Measurements from ENCODE around the gene ARF6.
A peak's percentile ranks its signal among the peaks of the same experiment; 100 is the strongest.

The ARF6 gene

GRCh38 chr14:49865431-49865859 is 27.4 kb upstream of the ARF6 start (continued):
- TF ChIP-seq GLIS2 (tag by site-specific recombination; IDR thresholded peaks at IDR 0.05) (no peak), ZNF19 (tag by site-specific recombination; IDR thresholded peaks at IDR 0.05; ENCODE audit: low read depth) (no peak), ZNF768 (tag by site-specific recombination; IDR thresholded peaks at IDR 0.05) (no peak), ZBTB11 (tag by site-specific recombination; conservative IDR thresholded peaks at IDR 0.05; ENCODE audit: low read depth) (no peak), ZNF501 (tag by site-specific recombination; IDR thresholded peaks at IDR 0.05) (no peak), FEZF1 (tag by site-specific recombination; IDR thresholded peaks at IDR 0.05) (no peak), SP3 (tag by site-specific recombination; IDR thresholded peaks at IDR 0.05) (no peak), PRDM1 (tag by site-specific recombination; IDR thresholded peaks at IDR 0.05) (peak; percentile 82), HOXD13 (CRISPR knock-in tag; IDR thresholded peaks at IDR 0.05; ENCODE audit: borderline replicate concordance) (no peak), ZNF670 (tag by site-specific recombination; IDR thresholded peaks at IDR 0.05; ENCODE audit: low read depth) (no peak), ZEB2 (tag by site-specific recombination; IDR thresholded peaks at IDR 0.05) (no peak), IKZF3 (tag by site-specific recombination; IDR thresholded peaks at IDR 0.05) (no peak), ZNF16 (tag by site-specific recombination; IDR thresholded peaks at IDR 0.05; ENCODE audit: low read depth) (no peak), ZSCAN23 (tag by site-specific recombination; IDR thresholded peaks at IDR 0.05) (no peak)

- ChIA-PET POLR2A (interaction anchor here (0.6 to 1.6 kb wide), 8 partner anchors 11 to 247 kb away, joined by 3 to 20 read pairs (median 4); partner anchors contain the start of genes ARF6, KLHDC2, MGAT2 and NEMF), CTCF (interaction anchor here (0.7 to 3.9 kb wide), 5 partner anchors 8 to 235 kb away, joined by 3 to 19 read pairs (median 3); no protein-coding TSS in a partner anchor)
- Histone ChIP-seq H3K4me1 (ENCODE audit: control insufficient read depth, insufficient read depth, low read length) (peaks cover 7% of the 10 kb centered on the region; the same call in 1 of the 2 replicates), H3K27ac (ENCODE audit: extremely low read depth, low read depth, low read length) (peak overlapping the region; percentile 75), H3K36me3 (ENCODE audit: control insufficient read depth in 2 of 2, insufficient read depth in 1 of 2, low read length in 2 of 2) (no peaks in the 10 kb centered on the region), H3K4me3 (ENCODE audit: low read depth, low read length) (peak overlapping the region; percentile 64), H3K9me3 (ENCODE audit: control insufficient read depth, insufficient read depth, low read depth, low read length) (no peaks in the 10 kb centered on the region)
- TF ChIP-seq ZNF660 (tag by site-specific recombination; IDR thresholded peaks at IDR 0.05) (peak; percentile 25), ZNF350 (tag by site-specific recombination; IDR thresholded peaks at IDR 0.05) (no peak), ZSCAN18 (tag by site-specific recombination; IDR thresholded peaks at IDR 0.05) (no peak), ZNF704 (tag by site-specific recombination; IDR thresholded peaks at IDR 0.05) (no peak), KLF9 (tag by site-specific recombination; IDR thresholded peaks at IDR 0.05; ENCODE audit: low read depth) (peak; percentile 95), BCL11B (tag by site-specific recombination; IDR thresholded peaks at IDR 0.05; ENCODE audit: low read depth) (0 out of 2 replicates have a peak, but pooled peaks have one; percentile 37), PATZ1 (tag by site-specific recombination; IDR thresholded peaks at IDR 0.05) (peak; percentile 62; the same call in 1 of the 2 replicates), ZNF621 (tag by site-specific recombination; IDR thresholded peaks at IDR 0.05) (no peak), ZNF580 (tag by site-specific recombination; IDR thresholded peaks at IDR 0.05) (peak; percentile 52; the same call in 1 of the 2 replicates), ZNF501 (tag by site-specific recombination; IDR thresholded peaks at IDR 0.05) (no peak), ZNF473 (tag by site-specific recombination; IDR thresholded peaks at IDR 0.05) (no peak), ZNF558 (tag by site-specific recombination; IDR thresholded peaks at IDR 0.05) (0 out of 2 replicates have a peak, but pooled peaks have one; percentile 12), ZNF2 (tag by site-specific recombination; IDR thresholded peaks at IDR 0.05) (no peak), SP7 (tag by site-specific recombination; IDR thresholded peaks at IDR 0.05) (peak; percentile 68), GFI1B (tag by site-specific recombination; IDR thresholded peaks at IDR 0.05) (no peak), ZNF549 (tag by site-specific recombination; IDR thresholded peaks at IDR 0.05) (no peak)
Observed at GRCh38 chr14:49867831-49868719, 24.8 kb upstream of the ARF6 start.
